Measurements from ENCODE around the gene NAALADL2.

The NAALADL2 gene

GRCh38 chr3:175554801-175555200, 695.7 kb downstream of the NAALADL2 start:
- Histone ChIP-seq H3K4me3 (ENCODE audit: low read length) (no peak overlapping the region), H3K27me3 (replicated peaks; ENCODE audit: control insufficient read depth, insufficient read depth, low read length) (no peaks in the 10 kb centered on the region), H3K9ac (ENCODE audit: low read length) (no peak overlapping the region), H3K36me3 (ENCODE audit: control insufficient read depth, insufficient read depth, low read length, severe bottlenecking) (no peaks in the 10 kb centered on the region), H3K4me1 (ENCODE audit: control insufficient read depth, insufficient read depth, low read length) (no peaks in the 10 kb centered on the region), H3K9me3 (ENCODE audit: control insufficient read depth, low read length) (no peaks in the 10 kb centered on the region)
- DNase-seq (ENCODE audit: low read depth) = no peak

GRCh38 chr3:175558261-175558660, 699.1 kb downstream of the NAALADL2 start:
- H3K36me3 ChIP-seq (ENCODE audit: control insufficient read depth, insufficient read depth, low read length, severe bottlenecking) = no peaks in the 10 kb centered on the region
- H3K9ac ChIP-seq (ENCODE audit: low read length) = no peak overlapping the region
- no peak overlapping the region for H3K4me3 ChIP-seq (ENCODE audit: low read length)
- no peaks in the 10 kb centered on the region for H3K4me1 ChIP-seq (ENCODE audit: control insufficient read depth, insufficient read depth, low read length)
- no peak for DNase-seq (ENCODE audit: low read depth)
- H3K27me3 ChIP-seq (replicated peaks; ENCODE audit: control insufficient read depth, insufficient read depth, low read length) = no peaks in the 10 kb centered on the region
- no peaks in the 10 kb centered on the region for H3K9me3 ChIP-seq (ENCODE audit: control insufficient read depth, low read length)

GRCh38 chr3:175564363-175564762, 705.2 kb downstream of the NAALADL2 start:
- H3K9me3 ChIP-seq (ENCODE audit: control insufficient read depth, low read length) = no peaks in the 10 kb centered on the region
- no peak overlapping the region for H3K4me3 ChIP-seq (ENCODE audit: low read length)
- no peak overlapping the region for H3K9ac ChIP-seq (ENCODE audit: low read length)
- no peaks in the 10 kb centered on the region for H3K27me3 ChIP-seq (replicated peaks; ENCODE audit: control insufficient read depth, insufficient read depth, low read length)
- H3K4me1 ChIP-seq (ENCODE audit: control insufficient read depth, insufficient read depth, low read length) = no peaks in the 10 kb centered on the region
- no peaks in the 10 kb centered on the region for H3K36me3 ChIP-seq (ENCODE audit: control insufficient read depth, insufficient read depth, low read length, severe bottlenecking)
- peak; percentile 13 for DNase-seq (ENCODE audit: low read depth)

GRCh38 chr3:175571096-175571495, 712.0 kb downstream of the NAALADL2 start:
- H3K9me3 ChIP-seq (ENCODE audit: control insufficient read depth, low read length) = no peaks in the 10 kb centered on the region
- no peak for DNase-seq (ENCODE audit: low read depth)
- H3K36me3 ChIP-seq (ENCODE audit: control insufficient read depth, insufficient read depth, low read length, severe bottlenecking) = no peaks in the 10 kb centered on the region
- no peak overlapping the region for H3K9ac ChIP-seq (ENCODE audit: low read length)
- H3K4me3 ChIP-seq (ENCODE audit: low read length) = no peak overlapping the region
- H3K27me3 ChIP-seq (replicated peaks; ENCODE audit: control insufficient read depth, insufficient read depth, low read length) = no peaks in the 10 kb centered on the region
- H3K4me1 ChIP-seq (ENCODE audit: control insufficient read depth, insufficient read depth, low read length) = no peaks in the 10 kb centered on the region

GRCh38 chr3:175573226-175573625, 714.1 kb downstream of the NAALADL2 start:
- DNase-seq (ENCODE audit: low read depth) = no peak

GRCh38 chr3:175580318-175580717, 721.2 kb downstream of the NAALADL2 start:
- no peaks in the 10 kb centered on the region for H3K36me3 ChIP-seq (ENCODE audit: control insufficient read depth, insufficient read depth, low read length, severe bottlenecking)
- H3K9ac ChIP-seq (ENCODE audit: low read length) = no peak overlapping the region

More at GRCh38 chr3:175573226-175573625, 714.1 kb downstream of the NAALADL2 start:
- Histone ChIP-seq H3K9me3 (ENCODE audit: control insufficient read depth, low read length) (no peaks in the 10 kb centered on the region), H3K36me3 (ENCODE audit: control insufficient read depth, insufficient read depth, low read length, severe bottlenecking) (no peaks in the 10 kb centered on the region), H3K27me3 (replicated peaks; ENCODE audit: control insufficient read depth, insufficient read depth, low read length) (no peaks in the 10 kb centered on the region), H3K4me3 (ENCODE audit: low read length) (no peak overlapping the region), H3K4me1 (ENCODE audit: control insufficient read depth, insufficient read depth, low read length) (no peaks in the 10 kb centered on the region), H3K9ac (ENCODE audit: low read length) (no peak overlapping the region)

GRCh38 chr3:175585898-175586297, 726.8 kb downstream of the NAALADL2 start:
- DNase-seq (ENCODE audit: low read depth) = peak; percentile 41
- no peaks in the 10 kb centered on the region for H3K4me1 ChIP-seq (ENCODE audit: control insufficient read depth, insufficient read depth, low read length)
- no peaks in the 10 kb centered on the region for H3K36me3 ChIP-seq (ENCODE audit: control insufficient read depth, insufficient read depth, low read length, severe bottlenecking)
- no peak overlapping the region for H3K9ac ChIP-seq (ENCODE audit: low read length)
- no peaks in the 10 kb centered on the region for H3K27me3 ChIP-seq (replicated peaks; ENCODE audit: control insufficient read depth, insufficient read depth, low read length)
- no peaks in the 10 kb centered on the region for H3K9me3 ChIP-seq (ENCODE audit: control insufficient read depth, low read length)
- H3K4me3 ChIP-seq (ENCODE audit: low read length) = no peak overlapping the region

More at GRCh38 chr3:175580318-175580717, 721.2 kb downstream of the NAALADL2 start:
- H3K27me3 ChIP-seq (replicated peaks; ENCODE audit: control insufficient read depth, insufficient read depth, low read length) = no peaks in the 10 kb centered on the region
- H3K9me3 ChIP-seq (ENCODE audit: control insufficient read depth, low read length) = no peaks in the 10 kb centered on the region
- H3K4me3 ChIP-seq (ENCODE audit: low read length) = no peak overlapping the region
- no peak for DNase-seq (ENCODE audit: low read depth)
- no peaks in the 10 kb centered on the region for H3K4me1 ChIP-seq (ENCODE audit: control insufficient read depth, insufficient read depth, low read length)

GRCh38 chr3:175590745-175591144, 731.6 kb downstream of the NAALADL2 start:
- H3K4me1 ChIP-seq (ENCODE audit: control insufficient read depth, insufficient read depth, low read length) = no peaks in the 10 kb centered on the region
- no peaks in the 10 kb centered on the region for H3K27me3 ChIP-seq (replicated peaks; ENCODE audit: control insufficient read depth, insufficient read depth, low read length)
- DNase-seq (ENCODE audit: low read depth) = no peak
- peaks cover 9% of the 10 kb centered on the region for H3K9me3 ChIP-seq (ENCODE audit: control insufficient read depth, low read length)
- no peak overlapping the region for H3K4me3 ChIP-seq (ENCODE audit: low read length)
- H3K36me3 ChIP-seq (ENCODE audit: control insufficient read depth, insufficient read depth, low read length, severe bottlenecking) = no peaks in the 10 kb centered on the region
- H3K9ac ChIP-seq (ENCODE audit: low read length) = no peak overlapping the region

- no peaks in the 10 kb centered on the region for H3K36me3 ChIP-seq (ENCODE audit: control insufficient read depth, insufficient read depth, low read length, severe bottlenecking)
- no peaks in the 10 kb centered on the region for H3K27me3 ChIP-seq (replicated peaks; ENCODE audit: control insufficient read depth, insufficient read depth, low read length)
- H3K4me3 ChIP-seq (ENCODE audit: low read length) = no peak overlapping the region
- no peaks in the 10 kb centered on the region for H3K4me1 ChIP-seq (ENCODE audit: control insufficient read depth, insufficient read depth, low read length)
- H3K9ac ChIP-seq (ENCODE audit: low read length) = no peak overlapping the region
- no peak for DNase-seq (ENCODE audit: low read depth)
- peaks cover 9% of the 10 kb centered on the region for H3K9me3 ChIP-seq (ENCODE audit: control insufficient read depth, low read length)
Measured at GRCh38 chr3:175591375-175591774, 732.2 kb downstream of the NAALADL2 start.

GRCh38 chr3:175593331-175593730, 734.2 kb downstream of the NAALADL2 start:
- H3K4me3 ChIP-seq (ENCODE audit: low read length) = no peak overlapping the region
- H3K9ac ChIP-seq (ENCODE audit: low read length) = no peak overlapping the region
- H3K36me3 ChIP-seq (ENCODE audit: control insufficient read depth, insufficient read depth, low read length, severe bottlenecking) = no peaks in the 10 kb centered on the region
- H3K9me3 ChIP-seq (ENCODE audit: control insufficient read depth, low read length) = peaks cover 9% of the 10 kb centered on the region
- no peaks in the 10 kb centered on the region for H3K4me1 ChIP-seq (ENCODE audit: control insufficient read depth, insufficient read depth, low read length)
- no peaks in the 10 kb centered on the region for H3K27me3 ChIP-seq (replicated peaks; ENCODE audit: control insufficient read depth, insufficient read depth, low read length)
- no peak for DNase-seq (ENCODE audit: low read depth)

GRCh38 chr3:175598740-175599139, 739.6 kb downstream of the NAALADL2 start:
- DNase-seq (ENCODE audit: low read depth) = no peak
- Histone ChIP-seq H3K4me1 (ENCODE audit: control insufficient read depth, insufficient read depth, low read length) (no peaks in the 10 kb centered on the region), H3K27me3 (replicated peaks; ENCODE audit: control insufficient read depth, insufficient read depth, low read length) (no peaks in the 10 kb centered on the region), H3K9ac (ENCODE audit: low read length) (no peak overlapping the region), H3K4me3 (ENCODE audit: low read length) (no peak overlapping the region), H3K36me3 (ENCODE audit: control insufficient read depth, insufficient read depth, low read length, severe bottlenecking) (no peaks in the 10 kb centered on the region), H3K9me3 (ENCODE audit: control insufficient read depth, low read length) (peaks cover 9% of the 10 kb centered on the region)

- Histone ChIP-seq H3K4me1 (ENCODE audit: control insufficient read depth, insufficient read depth, low read length) (no peaks in the 10 kb centered on the region), H3K4me3 (ENCODE audit: low read length) (no peak overlapping the region), H3K27me3 (replicated peaks; ENCODE audit: control insufficient read depth, insufficient read depth, low read length) (no peaks in the 10 kb centered on the region), H3K36me3 (ENCODE audit: control insufficient read depth, insufficient read depth, low read length, severe bottlenecking) (no peaks in the 10 kb centered on the region), H3K9ac (ENCODE audit: low read length) (no peak overlapping the region), H3K9me3 (ENCODE audit: control insufficient read depth, low read length) (no peaks in the 10 kb centered on the region)
- peak; percentile 13 for DNase-seq (ENCODE audit: low read depth)
Measured at GRCh38 chr3:175601521-175601920, 742.4 kb downstream of the NAALADL2 start.

Data from adipocyte (in vitro differentiated cells).